Measurements from ENCODE around the gene CFAP410. TPM values are rescaled to one million over a fixed set of nuclear protein-coding genes. Genes with fewer than 3 reads are reported as not detected.

CFAP410 gene
- total RNA-seq, 1 donor from 2014 or later = 10.4 TPM

DNA sequence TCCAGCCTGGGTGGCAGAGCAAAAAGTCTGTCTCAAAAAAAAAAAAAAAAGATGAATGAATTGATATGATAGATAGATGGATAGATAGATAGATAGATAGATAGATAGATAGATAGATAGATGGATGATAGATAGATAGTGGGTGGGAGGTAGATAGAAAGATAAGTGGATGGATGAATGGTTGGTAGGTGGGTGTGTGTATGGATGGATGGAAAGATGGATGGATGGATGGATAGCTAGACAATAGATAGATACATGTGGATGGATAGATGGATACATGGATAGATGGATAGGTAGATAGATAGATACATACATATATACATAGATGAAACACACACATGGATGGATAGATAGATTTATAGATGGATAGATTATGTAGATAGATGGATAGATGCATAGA, 42.7 kb upstream of the CFAP410 start:
- no peaks in the 10 kb centered on the region for H4K20me1 ChIP-seq (ENCODE audit: insufficient read depth, low read length)
- H3K4me2 ChIP-seq (ENCODE audit: low read length) = no peak overlapping the region
- Mint-ChIP-seq H3K27ac (ENCODE audit: unreplicated experiment) (no peak overlapping the region), H3K4me3 (ENCODE audit: unreplicated experiment) (no peak overlapping the region), H3K4me1 (ENCODE audit: low read depth, unreplicated experiment) (no peaks in the 10 kb centered on the region), H3K36me3 (ENCODE audit: low read depth, unreplicated experiment) (peaks cover 2% of the 10 kb centered on the region), H3K27me3 (ENCODE audit: low read depth, unreplicated experiment) (peaks cover 44% of the 10 kb centered on the region), H3K9me3 (ENCODE audit: unreplicated experiment) (peaks cover 30% of the 10 kb centered on the region)
- peaks cover 2% of the 10 kb centered on the region for H3K27me3 ChIP-seq (ENCODE audit: insufficient read depth, low read length)
- no peak for DNase-seq (ENCODE audit: low read depth)
- no peak for FAIRE-seq
- H3K4me3 ChIP-seq (ENCODE audit: insufficient read depth, low read depth, low read length) = no peak overlapping the region
- H3K4me1 ChIP-seq (ENCODE audit: insufficient read depth, low read length) = no peaks in the 10 kb centered on the region
- no peak overlapping the region for H2AFZ ChIP-seq (ENCODE audit: low read depth, low read length)
- no peaks in the 10 kb centered on the region for H3K36me3 ChIP-seq (ENCODE audit: insufficient read depth, low read length)
- no peak overlapping the region for H3K27ac ChIP-seq (ENCODE audit: low read depth, low read length)
- no peak overlapping the region for H3K9ac ChIP-seq (ENCODE audit: low read length)
- H3K9me3 ChIP-seq (ENCODE audit: insufficient read depth, low read depth, low read length) = no peaks in the 10 kb centered on the region
- TF ChIP-seq EZH2 (IDR thresholded peaks at IDR 0.05; ENCODE audit: insufficient read depth, low read length) (no peak), CTCF (IDR thresholded peaks at IDR 0.05; ENCODE audit: insufficient read depth, low read depth, low read length) (no peak)
- no peaks in the 10 kb centered on the region for H3K79me2 ChIP-seq (ENCODE audit: insufficient read depth, low read length)

GRCh38 chr21:44380876-44381275, 41.7 kb upstream of the CFAP410 start:
- Histone ChIP-seq H3K9ac (ENCODE audit: low read length) (no peak overlapping the region), H4K20me1 (ENCODE audit: insufficient read depth, low read length) (no peaks in the 10 kb centered on the region), H3K4me2 (ENCODE audit: low read length) (no peak overlapping the region), H3K79me2 (ENCODE audit: insufficient read depth, low read length) (no peaks in the 10 kb centered on the region), H3K36me3 (ENCODE audit: insufficient read depth, low read length) (no peaks in the 10 kb centered on the region), H2AFZ (ENCODE audit: low read depth, low read length) (no peak overlapping the region), H3K9me3 (ENCODE audit: insufficient read depth, low read depth, low read length) (no peaks in the 10 kb centered on the region), H3K4me1 (ENCODE audit: insufficient read depth, low read length) (no peaks in the 10 kb centered on the region), H3K4me3 (ENCODE audit: insufficient read depth, low read depth, low read length) (no peak overlapping the region), H3K27ac (ENCODE audit: low read depth, low read length) (no peak overlapping the region), H3K27me3 (ENCODE audit: insufficient read depth, low read length) (peaks cover 2% of the 10 kb centered on the region)
- H3K4me3 Mint-ChIP-seq (ENCODE audit: unreplicated experiment) = no peak overlapping the region
- peaks cover 24% of the 10 kb centered on the region for H3K9me3 Mint-ChIP-seq (ENCODE audit: unreplicated experiment)
- DNase-seq (ENCODE audit: low read depth) (no peak), FAIRE-seq (no peak)
- TF ChIP-seq EZH2 (IDR thresholded peaks at IDR 0.05; ENCODE audit: insufficient read depth, low read length) = no peak
- no peak for TF ChIP-seq CTCF (IDR thresholded peaks at IDR 0.05; ENCODE audit: insufficient read depth, low read depth, low read length)
- H3K27me3 Mint-ChIP-seq (ENCODE audit: low read depth, unreplicated experiment) = peaks cover 52% of the 10 kb centered on the region
- H3K27ac Mint-ChIP-seq (ENCODE audit: unreplicated experiment) = no peak overlapping the region
- H3K36me3 Mint-ChIP-seq (ENCODE audit: low read depth, unreplicated experiment) = peaks cover 5% of the 10 kb centered on the region
- H3K4me1 Mint-ChIP-seq (ENCODE audit: low read depth, unreplicated experiment) = no peaks in the 10 kb centered on the region

DNA sequence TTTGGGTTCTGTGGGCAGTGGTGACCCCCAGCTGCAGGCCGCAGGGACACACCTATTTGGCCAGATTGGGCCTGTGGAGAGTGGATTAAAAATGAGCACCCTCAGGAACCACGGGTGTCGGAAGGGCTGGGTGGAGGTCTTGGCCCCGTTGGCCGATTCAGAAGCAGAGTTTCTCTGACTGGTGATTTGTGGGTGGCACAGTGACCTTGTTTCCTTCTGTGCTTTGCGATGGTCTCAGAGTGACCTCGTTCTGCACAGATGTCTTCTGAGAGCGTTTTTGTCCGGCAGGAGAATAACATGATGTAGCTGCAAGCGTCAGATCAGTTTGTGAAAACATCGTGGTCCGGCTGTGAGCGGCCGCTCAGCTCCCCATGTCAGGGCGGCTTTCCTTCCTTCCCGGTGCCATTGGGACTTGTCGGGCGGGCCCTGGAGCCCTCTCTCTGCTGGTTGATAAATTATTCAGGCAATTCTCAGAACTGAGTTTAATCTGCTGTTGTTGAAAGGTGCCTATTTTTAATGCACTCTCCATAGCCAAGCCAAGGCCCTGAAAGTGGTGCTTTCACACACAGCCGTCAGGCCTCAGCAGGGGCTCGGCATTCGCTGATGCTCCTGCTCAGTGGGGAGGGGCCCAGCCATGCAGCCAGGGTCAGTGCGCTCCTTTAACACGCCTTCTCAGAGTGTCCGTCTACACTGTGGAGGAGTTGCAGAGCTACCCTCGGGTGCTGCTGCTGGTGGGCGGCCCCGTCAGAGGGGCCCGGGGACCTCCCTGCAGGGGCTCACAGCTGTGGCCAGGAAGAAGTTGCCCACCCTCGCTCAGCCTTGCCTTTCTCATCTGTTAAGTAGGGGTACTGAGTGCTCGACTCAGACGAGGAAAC, 41.0 kb upstream of the CFAP410 start:
- H3K36me3 ChIP-seq (ENCODE audit: insufficient read depth, low read length) = no peaks in the 10 kb centered on the region
- FAIRE-seq (no peak), DNase-seq (ENCODE audit: low read depth) (no peak)
- no peaks in the 10 kb centered on the region for H4K20me1 ChIP-seq (ENCODE audit: insufficient read depth, low read length)
- no peaks in the 10 kb centered on the region for H3K9me3 ChIP-seq (ENCODE audit: insufficient read depth, low read depth, low read length)
- Mint-ChIP-seq H3K4me1 (ENCODE audit: low read depth, unreplicated experiment) (no peaks in the 10 kb centered on the region), H3K4me3 (ENCODE audit: unreplicated experiment) (no peak overlapping the region), H3K27me3 (ENCODE audit: low read depth, unreplicated experiment) (peaks cover 59% of the 10 kb centered on the region), H3K36me3 (ENCODE audit: low read depth, unreplicated experiment) (peaks cover 7% of the 10 kb centered on the region), H3K9me3 (ENCODE audit: unreplicated experiment) (peaks cover 19% of the 10 kb centered on the region), H3K27ac (ENCODE audit: unreplicated experiment) (no peak overlapping the region)
- no peak overlapping the region for H3K27ac ChIP-seq (ENCODE audit: low read depth, low read length)
- H3K9ac ChIP-seq (ENCODE audit: low read length) = no peak overlapping the region
- peaks cover 2% of the 10 kb centered on the region for H3K27me3 ChIP-seq (ENCODE audit: insufficient read depth, low read length)
- no peak overlapping the region for H3K4me3 ChIP-seq (ENCODE audit: insufficient read depth, low read depth, low read length)
- no peaks in the 10 kb centered on the region for H3K79me2 ChIP-seq (ENCODE audit: insufficient read depth, low read length)
- H3K4me2 ChIP-seq (ENCODE audit: low read length) = no peak overlapping the region
- no peak overlapping the region for H2AFZ ChIP-seq (ENCODE audit: low read depth, low read length)
- no peaks in the 10 kb centered on the region for H3K4me1 ChIP-seq (ENCODE audit: insufficient read depth, low read length)
- no peak for TF ChIP-seq EZH2 (IDR thresholded peaks at IDR 0.05; ENCODE audit: insufficient read depth, low read length)

All from astrocyte (in vitro differentiated cells and primary cell).